RWPE2 (cell line): ENCODE data around the gene ACE.

ENCODE experiments used
- ATAC-seq: fragments of 200-7000 bp; cut with Tn5 transposase; 3 replicates; pipeline ENCODE4 v1.9.1; 2021; ENCODE audit warnings: low read depth
- DNase-seq: peaks from one replicate; pipeline ENCODE4 v3.0.0-alpha.2; 2020; ENCODE audit warnings: low spot score
- H3K27ac ChIP-seq: fragments of 450-650 bp; 2 replicates; pipeline ENCODE4 v1.5.1; 2017; ENCODE audit warnings: mild to moderate bottlenecking; ENCODE audit not compliant: poor library complexity, severe bottlenecking
- H3K27me3 ChIP-seq: fragments of 250-450 bp; sonication (Bioruptor Pico); 2 replicates; pipeline ENCODE4 v1.5.1; 2021; ENCODE audit warnings: mild to moderate bottlenecking, moderate library complexity; ENCODE audit not compliant: insufficient read depth, poor library complexity, severe bottlenecking
- H3K36me3 ChIP-seq: fragments of 250-450 bp; sonication (Bioruptor Pico); 2 replicates; pipeline ENCODE4 v1.5.1; 2020; ENCODE audit warnings: low read depth, mild to moderate bottlenecking, moderate library complexity
- H3K4me1 ChIP-seq: fragments of 250-450 bp; sonication (Bioruptor Pico); 2 replicates; pipeline ENCODE4 v1.5.1; 2021; ENCODE audit warnings: mild to moderate bottlenecking, moderate library complexity; ENCODE audit not compliant: insufficient read depth, poor library complexity, severe bottlenecking
- H3K4me3 ChIP-seq: fragments of 250-450 bp; sonication (Bioruptor Pico); 2 replicates; pipeline ENCODE4 v1.5.1; 2021; ENCODE audit warnings: mild to moderate bottlenecking, moderate library complexity; ENCODE audit not compliant: severe bottlenecking
- H3K9me3 ChIP-seq: fragments of 250-450 bp; sonication (Bioruptor Pico); 2 replicates; pipeline ENCODE4 v1.5.1; 2021; ENCODE audit warnings: mild to moderate bottlenecking, moderate library complexity; ENCODE audit not compliant: severe bottlenecking
- CTCF ChIP-seq: fragments of 450-650 bp; IDR thresholded peaks from one replicate; pipeline ENCODE4 v1.5.1; 2017; ENCODE audit warnings: mild to moderate bottlenecking, moderate library complexity; ENCODE audit not compliant: poor library complexity, severe bottlenecking

Gene ACE

DNA sequence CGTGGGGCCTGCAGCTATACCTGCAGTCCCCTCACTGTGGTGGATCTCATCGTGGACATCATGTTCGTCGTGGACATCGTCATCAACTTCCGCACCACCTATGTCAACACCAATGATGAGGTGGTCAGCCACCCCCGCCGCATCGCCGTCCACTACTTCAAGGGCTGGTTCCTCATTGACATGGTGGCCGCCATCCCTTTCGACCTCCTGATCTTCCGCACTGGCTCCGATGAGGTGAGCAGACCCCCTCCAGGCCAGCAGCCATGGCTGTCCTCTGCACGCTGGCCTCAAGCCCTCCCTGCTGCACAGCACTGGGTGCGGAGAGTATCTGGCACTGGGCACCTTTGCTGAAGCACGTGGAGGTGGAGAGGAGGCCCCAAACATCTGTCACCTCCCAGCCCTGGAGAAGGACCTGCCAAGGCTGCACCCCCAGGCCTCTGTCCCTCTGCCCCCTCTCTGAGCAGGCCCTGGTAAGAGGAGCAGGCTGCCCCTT, 57.3 kb downstream of the ACE start:
- Histone ChIP-seq H3K4me3 (no peak overlapping the region), H3K27me3 (peaks cover 16% of the 10 kb centered on the region), H3K4me1 (no peaks in the 10 kb centered on the region), H3K36me3 (no peaks in the 10 kb centered on the region), H3K27ac (no peak overlapping the region), H3K9me3 (no peaks in the 10 kb centered on the region)
- DNase-seq (no peak), ATAC-seq (no peak)
- TF ChIP-seq CTCF, result no peak

- Histone ChIP-seq H3K27me3 (peaks cover 24% of the 10 kb centered on the region), H3K4me3 (no peak overlapping the region), H3K9me3 (no peaks in the 10 kb centered on the region), H3K27ac (no peak overlapping the region), H3K36me3 (no peaks in the 10 kb centered on the region), H3K4me1 (no peaks in the 10 kb centered on the region)
- DNase-seq, result peak; percentile 59
- no peak for TF ChIP-seq CTCF
- ATAC-seq, result no peak
Measured at GRCh38 chr17:63534816-63535455, 58.1 kb downstream of the ACE start.

GRCh38 chr17:63535640-63536039, 58.8 kb downstream of the ACE start:
- ATAC-seq, result no peak
- H3K27me3 ChIP-seq, result peaks cover 24% of the 10 kb centered on the region
- no peak overlapping the region for H3K4me3 ChIP-seq
- no peak for DNase-seq
- no peaks in the 10 kb centered on the region for H3K4me1 ChIP-seq
- no peak overlapping the region for H3K27ac ChIP-seq
- no peaks in the 10 kb centered on the region for H3K36me3 ChIP-seq
- no peak for TF ChIP-seq CTCF
- H3K9me3 ChIP-seq, result no peaks in the 10 kb centered on the region

DNA sequence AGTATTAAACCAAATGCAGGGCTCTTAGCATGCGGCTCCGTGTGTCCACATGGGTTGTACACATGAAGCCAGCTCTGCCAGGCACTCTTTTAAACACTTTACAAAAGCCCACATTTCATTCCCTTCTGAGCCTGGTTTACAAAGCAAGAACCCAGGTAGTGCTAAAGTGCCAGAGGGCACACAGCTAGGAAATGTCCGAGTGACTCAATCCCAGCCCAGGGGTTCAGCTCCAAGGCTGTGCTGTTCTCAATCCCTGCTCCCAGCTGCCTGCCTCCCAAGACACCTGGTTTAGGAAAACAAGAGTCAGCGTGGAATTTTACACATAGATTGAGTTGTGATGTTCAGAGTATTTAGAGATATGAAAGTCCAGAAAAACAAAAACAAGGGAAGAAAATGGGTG, 60.1 kb downstream of the ACE start:
- DNase-seq (no peak), ATAC-seq (peak; percentile 55)
- no peaks in the 10 kb centered on the region for H3K4me1 ChIP-seq
- H3K27ac ChIP-seq, result no peak overlapping the region
- no peaks in the 10 kb centered on the region for H3K36me3 ChIP-seq
- H3K4me3 ChIP-seq, result no peak overlapping the region
- no peak for TF ChIP-seq CTCF
- peaks cover 24% of the 10 kb centered on the region for H3K27me3 ChIP-seq
- no peaks in the 10 kb centered on the region for H3K9me3 ChIP-seq

DNA sequence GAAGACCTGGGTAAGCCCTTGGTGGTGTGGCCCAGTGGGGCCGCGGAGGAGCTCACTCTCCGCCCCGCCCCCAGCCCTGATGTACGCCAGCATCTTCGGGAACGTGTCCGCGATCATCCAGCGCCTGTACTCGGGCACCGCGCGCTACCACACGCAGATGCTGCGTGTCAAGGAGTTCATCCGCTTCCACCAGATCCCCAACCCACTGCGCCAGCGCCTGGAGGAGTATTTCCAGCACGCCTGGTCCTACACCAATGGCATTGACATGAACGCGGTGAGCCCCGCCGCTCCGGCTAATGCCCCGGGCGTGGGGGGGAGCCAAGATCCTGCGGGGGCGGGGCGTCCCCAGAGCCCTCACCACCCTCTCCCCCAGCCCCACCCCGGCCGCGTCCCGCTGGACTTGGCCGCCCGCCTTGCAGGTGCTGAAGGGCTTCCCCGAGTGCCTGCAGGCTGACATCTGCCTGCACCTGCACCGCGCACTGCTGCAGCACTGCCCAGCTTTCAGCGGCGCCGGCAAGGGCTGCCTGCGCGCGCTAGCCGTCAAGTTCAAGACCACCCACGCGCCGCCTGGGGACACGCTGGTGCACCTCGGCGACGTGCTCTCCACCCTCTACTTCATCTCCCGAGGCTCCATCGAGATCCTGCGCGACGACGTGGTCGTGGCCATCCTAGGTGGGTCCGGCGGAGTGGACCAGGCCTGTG, 61.3 kb downstream of the ACE start:
- peak; percentile 58 for DNase-seq
- no peak for TF ChIP-seq CTCF
- peak; percentile 52 for ATAC-seq

More for the DNA sequence above, 61.3 kb downstream of the ACE start:
- Histone ChIP-seq H3K27ac (no peak overlapping the region), H3K4me3 (no peak overlapping the region), H3K27me3 (peaks cover 24% of the 10 kb centered on the region), H3K36me3 (no peaks in the 10 kb centered on the region), H3K4me1 (no peaks in the 10 kb centered on the region), H3K9me3 (no peaks in the 10 kb centered on the region)
